Left lung (tissue), 10 donors: ENCODE data around the gene NUP85. TPM values are rescaled to one million over a fixed set of nuclear protein-coding genes. Genes with fewer than 3 reads are reported as not detected.
"Not testable (repeated sequence)": the region's sequence is repeated elsewhere in the genome, so short reads cannot be mapped to it uniquely, and the experiment has no call there.

Experiments used
- ATAC-seq: fragments of 200-7000 bp; cut with Tn5 transposase; one replicate; pipeline ENCODE4 v1.9.1; 2020; ENCODE audit warnings: moderate library complexity
- DNase-seq, 4 donors: peaks; one replicate each; pipeline ENCODE4 v3.0.0-alpha.2; 2013 to 2020
- H3K27ac ChIP-seq, 2 donors: fragments of 200-600 bp; sonication (generic) in 1 of 2; one replicate each; pipeline versions ENCODE4 v1.5.0 to v1.8.0; 2020 to 2021
- H3K27me3 ChIP-seq, 2 donors: fragments of 200-600 bp; sonication (generic) in 1 of 2; one replicate each; pipeline versions ENCODE4 v1.5.0 to v1.8.0; 2020 to 2021
- H3K36me3 ChIP-seq, 2 donors: fragments of 200-600 bp; sonication (generic) in 1 of 2; one replicate each; pipeline versions ENCODE4 v1.5.0 to v1.8.0; 2020 to 2021
- H3K4me1 ChIP-seq, 2 donors: fragments of 200-600 bp; one replicate each; pipeline ENCODE4 v1.8.0; 2021
- H3K4me3 ChIP-seq, 2 donors: fragments of 200-600 bp; sonication (generic) in 1 of 2; one replicate each; pipeline versions ENCODE4 v1.5.0 to v1.8.0; 2020 to 2021; ENCODE audit warnings: mild to moderate bottlenecking in 1 of 2
- H3K9me3 ChIP-seq, 2 donors: fragments of 200-600 bp; sonication (generic) in 1 of 2; one replicate each; pipeline versions ENCODE4 v1.5.0 to v1.8.0; 2020 to 2021
- CTCF ChIP-seq, 2 donors: fragments of 200-600 bp; sonication (generic) in 1 of 2; IDR thresholded peaks; one replicate each; pipeline versions ENCODE4 v1.5.0 to v1.8.0; 2021; ENCODE audit warnings: antibody characterized with exemption in 2 of 2
- intact Hi-C, 2 donors: fragments of 100-400 bp; cut with DNase I; formaldehyde crosslinking; loops; one replicate each; pipeline versions ENCODE4 v1.11.2 to v1.14.2; 2022
- polyA plus RNA-seq, 6 donors: library from polyadenylated mRNA; unstranded; fragments of 120-200 nt; gene quantifications; one replicate each; pipeline ENCODE4 v1.2.1, GENCODE V29; 2013; ENCODE audit not compliant: insufficient read length in 6 of 6
- total RNA-seq, 2 donors: library from RNA; stranded (reverse); fragmentation: NEBNext Ultra II Directional; extraction: Animal tissue kit (Norgen Biotek cat#: 25700); gene quantifications; one replicate each; pipeline ENCODE4 v1.2.1, GENCODE V29; 2021
- donor health status: DM: no; HTN: yes; CAD: no.
- donor health status: DM: no; HTN: no; CAD: no.

The NUP85 gene
- total and polyA plus RNA-seq, 8 donors: 53.3 to 101 (median 78.4) TPM

GRCh38 chr17:75277664-75278071 is 72.2 kb downstream of the NUP85 start:
- peak overlapping the region; percentile 45 to 59 for H3K27ac ChIP-seq
- H3K4me3 ChIP-seq: no peak overlapping the region
- no peaks in the 10 kb centered on the region for H3K9me3 ChIP-seq
- intact Hi-C loops: no loop called here
- ATAC-seq (peak; percentile 83), DNase-seq (no peak)
- H3K27me3 ChIP-seq: no peaks in the 10 kb centered on the region
- peaks cover 3 to 6% of the 10 kb centered on the region in 2 donors for H3K4me1 ChIP-seq
- H3K36me3 ChIP-seq: peaks cover 0 to 77% of the 10 kb centered on the region in 2 donors
- TF ChIP-seq CTCF (IDR thresholded peaks at IDR 0.05): no peak

GRCh38 chr17:75280189-75280588 is 74.7 kb downstream of the NUP85 start:
- H3K27me3 ChIP-seq, H3K4me1 ChIP-seq, H3K27ac ChIP-seq, DNase-seq, intact Hi-C loops, H3K4me3 ChIP-seq, H3K9me3 ChIP-seq, ATAC-seq: not testable (repeated sequence)
- H3K36me3 ChIP-seq: peaks cover 0 to 80% of the 10 kb centered on the region in 2 donors

- Histone ChIP-seq H3K9me3 (no peaks in the 10 kb centered on the region), H3K27me3 (no peaks in the 10 kb centered on the region), H3K36me3 (peaks cover 0 to 64% of the 10 kb centered on the region in 2 donors), H3K4me1 (peaks cover 3 to 21% of the 10 kb centered on the region in 2 donors), H3K27ac (no peak overlapping the region), H3K4me3 (no peak overlapping the region)
- ATAC-seq: no peak
- TF ChIP-seq CTCF (IDR thresholded peaks at IDR 0.05): no peak
- intact Hi-C loops: no loop called here
- no peak for DNase-seq
Observed at GRCh38 chr17:75285123-75285522, 79.6 kb downstream of the NUP85 start.

Other genes starting within 250 kb of the NUP85 start
- 10 to 100 TPM; 32.1 to 39.7 TPM for gene HID1, start 232.9 kb upstream of the NUP85 start, total RNA-seq
- 10 to 100 TPM; 58.0 to 75.8 (median 67.2) TPM for gene HID1, start 232.9 kb upstream of the NUP85 start, polyA plus RNA-seq
- 10 to 100 TPM; 22.9 to 41.2 TPM for gene CDR2L, start 218.0 kb upstream of the NUP85 start, total RNA-seq
- 10 to 100 TPM; 10.3 to 17.8 (median 13.8) TPM for gene CDR2L, start 218.0 kb upstream of the NUP85 start, polyA plus RNA-seq
- gene MRPL58, start 193.0 kb upstream of the NUP85 start, total RNA-seq: 10 to 100 TPM; 25.7 to 32.8 TPM
- gene MRPL58, start 193.0 kb upstream of the NUP85 start, polyA plus RNA-seq: 10 to 100 TPM; 18.8 to 25.1 (median 21.0) TPM
- 100 to 1,000 TPM; 203 to 215 TPM for gene ATP5PD, start 158.7 kb upstream of the NUP85 start, total RNA-seq
- 100 to 1,000 TPM; 199 to 237 (median 213) TPM for gene ATP5PD, start 158.7 kb upstream of the NUP85 start, polyA plus RNA-seq
- 10 to 100 TPM; 20.6 to 20.8 TPM for gene KCTD2, start 158.5 kb upstream of the NUP85 start, total RNA-seq
- 10 to 100 TPM; 25.0 to 32.0 (median 27.2) TPM for gene KCTD2, start 158.5 kb upstream of the NUP85 start, polyA plus RNA-seq
- gene SLC16A5, start 117.7 kb upstream of the NUP85 start, total RNA-seq: 10 to 100 TPM; 36.8 to 45.1 TPM
- 10 to 100 TPM; 18.5 to 26.8 (median 23.0) TPM for gene SLC16A5, start 117.7 kb upstream of the NUP85 start, polyA plus RNA-seq
- 10 to 100 TPM; 18.3 to 19.3 TPM for gene ARMC7, start 95.7 kb upstream of the NUP85 start, total RNA-seq
- gene ARMC7, start 95.7 kb upstream of the NUP85 start, polyA plus RNA-seq: 10 to 100 TPM; 13.2 to 15.5 (median 14.8) TPM
- 10 to 100 TPM; 26.0 to 39.9 TPM for gene NT5C, start 73.9 kb upstream of the NUP85 start, total RNA-seq
- gene NT5C, start 73.9 kb upstream of the NUP85 start, polyA plus RNA-seq: 10 to 100 TPM; 37.6 to 56.2 (median 45.9) TPM
- gene JPT1, start 51.2 kb upstream of the NUP85 start, total RNA-seq: 10 to 100 TPM; 65.0 to 97.8 TPM
- 100 to 1,000 TPM in 1 of 6 donors, 10 to 100 TPM in 5; 71.4 to 115 (median 87.9) TPM for gene JPT1, start 51.2 kb upstream of the NUP85 start, polyA plus RNA-seq
- 100 to 1,000 TPM; 321 to 344 TPM for gene SUMO2, start 22.7 kb upstream of the NUP85 start, total RNA-seq
- 100 to 1,000 TPM; 607 to 735 (median 686) TPM for gene SUMO2, start 22.7 kb upstream of the NUP85 start, polyA plus RNA-seq
- gene GGA3, start 55.9 kb downstream of the NUP85 start, total RNA-seq: 10 to 100 TPM; 46.2 to 54.7 TPM
- gene GGA3, start 55.9 kb downstream of the NUP85 start, polyA plus RNA-seq: 10 to 100 TPM; 41.2 to 49.4 (median 44.0) TPM
- 10 to 100 TPM; 41.0 to 41.6 TPM for gene MRPS7, start 56.2 kb downstream of the NUP85 start, total RNA-seq
- gene MRPS7, start 56.2 kb downstream of the NUP85 start, polyA plus RNA-seq: 10 to 100 TPM; 55.8 to 70.4 (median 58.7) TPM
- gene MIF4GD, start 65.6 kb downstream of the NUP85 start, total RNA-seq: 10 to 100 TPM; 22.6 to 25.4 TPM
- gene MIF4GD, start 65.6 kb downstream of the NUP85 start, polyA plus RNA-seq: 10 to 100 TPM; 12.7 to 17.2 (median 14.7) TPM
- gene SLC25A19, start 83.8 kb downstream of the NUP85 start, total RNA-seq: 10 to 100 TPM; 17.7 to 29.7 TPM
- gene SLC25A19, start 83.8 kb downstream of the NUP85 start, polyA plus RNA-seq: 1 to 10 TPM; 5.9 to 8.1 (median 6.9) TPM
- 100 to 1,000 TPM; 110 to 214 TPM for gene GRB2, start 200.0 kb downstream of the NUP85 start, total RNA-seq
- gene GRB2, start 200.0 kb downstream of the NUP85 start, polyA plus RNA-seq: 10 to 100 TPM; 81.8 to 98.2 (median 83.1) TPM